Esophagus squamous epithelium (tissue), 4 donors: ENCODE data around the gene ARF5.

Experiments used
- CTCF ChIP-seq, 6 experiments: fragments of 450-650 bp in 4 of 6; fragments of 200-600 bp in 2 of 6; sonication (generic) in 2 of 6; IDR thresholded peaks; one replicate each; pipeline ENCODE4 v1.5.1; 2016 to 2019; ENCODE audit warnings: antibody characterized with exemption in 6 of 6, mild to moderate bottlenecking in 4 of 6, moderate library complexity in 4 of 6
- POLR2A ChIP-seq, 4 donors: fragments of 450-650 bp; IDR thresholded peaks; one replicate each; pipeline ENCODE4 v1.6.1; 2017; ENCODE audit warnings: antibody characterized with exemption in 4 of 4, mild to moderate bottlenecking in 4 of 4, moderate library complexity in 3 of 4

GRCh38 chr7:127628445-127628844 lies 40.2 kb downstream of the ARF5 start:
- no peak for TF ChIP-seq CTCF (IDR thresholded peaks at IDR 0.05)
- no peak for TF ChIP-seq POLR2A (IDR thresholded peaks at IDR 0.05)
